IMR-90 (cell line): ENCODE measurements around the gene CUL4A. TPM values are rescaled to one million over a fixed set of nuclear protein-coding genes. Genes with fewer than 3 reads are reported as not detected.
A peak's percentile ranks its signal among the peaks of the same experiment; 100 is the strongest.

ENCODE experiments used
- ATAC-seq: fragments of 200-7000 bp; cut with Tn5 transposase; 2 replicates; pipeline ENCODE4 v1.9.1; 2020; ENCODE audit warnings: low read depth, mild to moderate bottlenecking, moderate library complexity
- BruUV-seq: library from RNA; stranded (reverse); fragments of 400-500 nt; replicated peaks from 2 replicates; lab custom pipeline; 2021; lab: Mats Ljungman, UMichigan
- CTCF ChIA-PET: fragments of 300-600 bp; formaldehyde crosslinking; extraction: SDS; loops from one replicate; lab custom pipeline; 2021; ENCODE audit warnings: antibody characterized with exemption; lab: Yijun Ruan, JAX
- POLR2A ChIA-PET: fragments of 300-600 bp; sonication (Branson Sonifier 250); formaldehyde crosslinking; loops from one replicate; lab custom pipeline; 2022; ENCODE audit warnings: antibody characterized with exemption; ENCODE audit not compliant: unreplicated experiment; lab: Charles Lee
- DNase-seq: peaks from one replicate; pipeline ENCODE4 v3.0.0; 2013
- H2AFZ ChIP-seq: replicated peaks from 2 replicates; pipeline ENCODE3; 2013; ENCODE audit warnings: low read length, mild to moderate bottlenecking; ENCODE audit not compliant: poor library complexity
- H2AK5ac ChIP-seq: 2 replicates; pipeline ENCODE4 v1.6.1; 2013; ENCODE audit warnings: low read depth, low read length, inconsistent platforms
- H2AK9ac ChIP-seq: replicated peaks from 2 replicates; pipeline ENCODE3; 2013; ENCODE audit warnings: mild to moderate bottlenecking, low read depth, low read length, moderate library complexity; ENCODE audit not compliant: poor library complexity
- H2BK120ac ChIP-seq: 2 replicates; pipeline ENCODE4 v1.6.1; 2013; ENCODE audit warnings: low read depth, low read length, inconsistent platforms
- H2BK15ac ChIP-seq: 3 replicates; pipeline ENCODE4 v1.6.1; 2013; ENCODE audit warnings: low read depth, low read length, inconsistent platforms
- H2BK20ac ChIP-seq: 2 replicates; pipeline ENCODE4 v1.6.1; 2013; ENCODE audit warnings: low read depth, mild to moderate bottlenecking, inconsistent platforms, low read length, moderate library complexity
- H2BK5ac ChIP-seq: 2 replicates; pipeline ENCODE4 v1.6.1; 2013; ENCODE audit warnings: mild to moderate bottlenecking, low read depth, low read length, inconsistent platforms; ENCODE audit not compliant: poor library complexity, severe bottlenecking
- H3K14ac ChIP-seq: replicated peaks from 2 replicates; pipeline ENCODE4 v1.6.1; 2013; ENCODE audit warnings: low read depth, low read length, inconsistent platforms
- H3K18ac ChIP-seq: 2 replicates; pipeline ENCODE4 v1.6.1; 2013; ENCODE audit warnings: low read depth, low read length, control low read depth
- H3K23ac ChIP-seq: 2 replicates; pipeline ENCODE4 v1.6.1; 2013; ENCODE audit warnings: low read depth, low read length, inconsistent platforms
- H3K27ac ChIP-seq: 2 replicates; pipeline ENCODE4 v1.5.1; 2013; ENCODE audit warnings: mild to moderate bottlenecking, control low read depth, low read length; ENCODE audit not compliant: insufficient read depth
- H3K27me3 ChIP-seq: 2 replicates; pipeline ENCODE4 v1.6.1; 2013; ENCODE audit warnings: low read length; ENCODE audit not compliant: control insufficient read depth, insufficient read depth
- H3K36me3 ChIP-seq: 2 replicates; pipeline ENCODE4 v1.6.1; 2013; ENCODE audit warnings: low read length, mixed read lengths; ENCODE audit not compliant: control insufficient read depth, insufficient read depth
- H3K4ac ChIP-seq: 2 replicates; pipeline ENCODE4 v1.6.1; 2013; ENCODE audit warnings: low read depth, low read length, inconsistent platforms
- H3K4me1 ChIP-seq: 2 replicates; pipeline ENCODE4 v1.6.1; 2013; ENCODE audit warnings: low read length, mixed read lengths; ENCODE audit not compliant: control insufficient read depth, insufficient read depth
- H3K4me2 ChIP-seq: 2 replicates; pipeline ENCODE4 v1.6.1; 2013; ENCODE audit warnings: low read depth, mild to moderate bottlenecking, control low read depth, low read length, moderate library complexity
- H3K4me3 ChIP-seq: 2 replicates; pipeline ENCODE4 v1.5.1; 2013; ENCODE audit warnings: low read depth, mild to moderate bottlenecking, control low read depth, low read length, moderate library complexity; ENCODE audit not compliant: insufficient read depth
- H3K56ac ChIP-seq: 2 replicates; pipeline ENCODE4 v1.6.1; 2013; ENCODE audit warnings: low read length, inconsistent platforms; ENCODE audit not compliant: insufficient read depth; ENCODE audit errors: extremely low read depth
- H3K79me1 ChIP-seq, 2 experiments: 2 replicates each; pipeline ENCODE4 v1.6.1; 2013; ENCODE audit warnings: low read length in 2 of 2, inconsistent platforms in 1 of 2, low read depth in 1 of 2
- H3K9ac ChIP-seq: 2 replicates; pipeline ENCODE4 v1.6.1; 2013; ENCODE audit warnings: low read depth, low read length, control low read depth
- H3K9me1 ChIP-seq: 2 replicates; pipeline ENCODE4 v1.6.1; 2013; ENCODE audit warnings: low read length, inconsistent platforms; ENCODE audit not compliant: insufficient read depth
- H3K9me3 ChIP-seq: 2 replicates; pipeline ENCODE4 v1.6.1; 2013; ENCODE audit warnings: low read length; ENCODE audit not compliant: control insufficient read depth, insufficient read depth
- H4K20me1 ChIP-seq: 2 replicates; pipeline ENCODE4 v1.6.1; 2013; ENCODE audit warnings: low read length, inconsistent platforms; ENCODE audit not compliant: insufficient read depth
- H4K5ac ChIP-seq: 2 replicates; pipeline ENCODE4 v1.6.1; 2013; ENCODE audit warnings: mild to moderate bottlenecking, low read depth, low read length, control low read depth
- H4K8ac ChIP-seq, 2 experiments: 2 replicates each; pipeline ENCODE4 v1.6.1; 2013; ENCODE audit warnings: low read depth in 2 of 2, low read length in 2 of 2, control low read depth in 1 of 2, inconsistent platforms in 1 of 2
- H4K91ac ChIP-seq: 2 replicates; pipeline ENCODE4 v1.6.1; 2013; ENCODE audit warnings: low read depth, low read length, inconsistent platforms; ENCODE audit not compliant: insufficient read depth
- CEBPB ChIP-seq: IDR thresholded peaks from 2 replicates; pipeline ENCODE4 v1.6.1; 2012; ENCODE audit warnings: low read depth, low read length, improper control_type of control experiment
- CHD1 ChIP-seq: IDR thresholded peaks from 2 replicates; pipeline ENCODE4 v1.6.1; 2012; ENCODE audit warnings: low read depth, low read length, improper control_type of control experiment
- FOS ChIP-seq: fragments of 150-350 bp; IDR thresholded peaks from 2 replicates; pipeline ENCODE4 v1.6.1; 2016; ENCODE audit warnings: low read depth, low read length
- MAFK ChIP-seq: IDR thresholded peaks from 2 replicates; pipeline ENCODE4 v1.6.1; 2012; ENCODE audit warnings: low read depth, low read length, improper control_type of control experiment
- MXI1 ChIP-seq: IDR thresholded peaks from 2 replicates; pipeline ENCODE4 v1.6.1; 2012; ENCODE audit warnings: low read depth, mild to moderate bottlenecking, low read length, moderate library complexity, borderline replicate concordance
- NFE2L2 ChIP-seq: fragments of 150-350 bp; IDR thresholded peaks from 2 replicates; pipeline ENCODE4 v1.6.1; 2016; ENCODE audit warnings: low read depth, mild to moderate bottlenecking, low read length
- RAD21 ChIP-seq: IDR thresholded peaks from 2 replicates; pipeline ENCODE4 v1.6.1; 2012; ENCODE audit warnings: low read length, improper control_type of control experiment
- RCOR1 ChIP-seq: IDR thresholded peaks from 2 replicates; pipeline ENCODE4 v1.6.1; 2012; ENCODE audit warnings: mild to moderate bottlenecking, low read length, improper control_type of control experiment; ENCODE audit not compliant: insufficient replicate concordance
- RFX5 ChIP-seq: IDR thresholded peaks from 2 replicates; pipeline ENCODE4 v1.8.0; 2012; ENCODE audit warnings: low read depth, mild to moderate bottlenecking, low read length, moderate library complexity
- SMC3 ChIP-seq: fragments of 150-350 bp; IDR thresholded peaks from 2 replicates; pipeline ENCODE4 v1.6.1; 2016; ENCODE audit warnings: low read depth, mild to moderate bottlenecking, antibody characterized with exemption, low read length, moderate library complexity
- WGBS, 2 experiments: methylation state at CpG; one replicate each; pipeline versions ENCODE4 v1.1.5 to v1.1.7; 2013; ENCODE audit warnings: missing lambda C conversion rate in 2 of 2; ENCODE audit not compliant: insufficient read length in 1 of 2; ENCODE audit errors: extremely low coverage in 2 of 2; 5-methylcytosine and 5-hydroxymethylcytosine counted together
- dilution Hi-C: fragments of 300-500 bp; cut with HindIII; formaldehyde crosslinking; loops from one replicate; pipeline ENCODE4 v1.14.3; 2018; ENCODE audit warnings: low sequenced_read_pairs; ENCODE audit not compliant: unreplicated experiment
- in situ Hi-C: fragments of 300-500 bp; cut with MboI; formaldehyde crosslinking; loops from 3 replicates; pipeline ENCODE4 v1.14.3; 2019; ENCODE audit warnings: low sequenced_read_pairs, inconsistent platforms, mixed read lengths
- intact Hi-C: fragments of 100-400 bp; cut with micrococcal nuclease; formaldehyde crosslinking; loops from 2 replicates; pipeline ENCODE4 v1.10.0; 2022
- polyA plus RNA-seq, 3 experiments: library from polyadenylated mRNA; depleted of rRNA; stranded (reverse); fragments of >200 nt; gene quantifications; 2 replicates each; pipeline ENCODE4 v1.2.3, GENCODE V29; 2012; ENCODE audit warnings: low replicate concordance in 1 of 3
- total RNA-seq: library from RNA; depleted of rRNA; stranded (reverse); fragments of >200 nt; gene quantifications from 2 replicates; pipeline ENCODE4 v1.2.3, GENCODE V29; 2012
- TF ChIP-seq, protein P1 (sequence below): fragments of 150-350 bp; IDR thresholded peaks from 2 replicates; pipeline ENCODE4 v1.6.1; 2017; ENCODE audit warnings: mild to moderate bottlenecking, antibody characterized with exemption, low read length, low read depth
- TF ChIP-seq, protein P2 (sequence below): conservative IDR thresholded peaks from 2 replicates; pipeline ENCODE4 v1.5.1; 2012; ENCODE audit warnings: mild to moderate bottlenecking, low read depth, low read length, improper control_type of control experiment
- TF ChIP-seq, protein P3 (sequence below): fragments of 150-350 bp; IDR thresholded peaks from 2 replicates; pipeline ENCODE4 v1.6.1; 2016; ENCODE audit warnings: low read depth, mild to moderate bottlenecking, low read length, moderate library complexity, borderline replicate concordance

The CUL4A gene
- total and polyA plus RNA-seq, 2 of the 4 experiments (the other 2 are of a cell fraction) = 86.0 to 146 TPM

DNA sequence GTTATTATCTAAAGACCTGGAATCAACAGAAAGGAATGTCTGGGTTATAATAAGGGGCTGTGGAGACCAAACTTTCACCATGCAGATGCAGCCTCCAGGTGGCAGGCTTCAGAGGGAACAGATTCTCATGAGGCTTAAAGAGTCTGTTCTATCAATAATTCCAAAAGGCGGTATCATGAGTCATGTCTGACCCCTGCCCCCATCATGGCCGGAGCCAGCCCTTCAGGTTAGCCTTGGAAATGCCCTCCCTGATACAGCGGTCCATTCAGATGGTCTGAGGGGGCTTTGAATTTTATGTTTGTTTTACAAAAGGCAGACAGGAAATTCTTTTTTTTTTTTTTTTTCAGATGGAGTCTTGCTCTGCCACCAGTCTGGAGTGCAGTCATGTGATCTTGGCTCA is 66.0 kb downstream of the CUL4A start:
- WGBS, 2 experiments = no CpG with 5 or more reads among the region's 3 CpGs
- H2AFZ ChIP-seq = peak overlapping the region; percentile 27
- H3K79me1 ChIP-seq = no peaks in the 10 kb centered on the region
- no peak overlapping the region for H4K8ac ChIP-seq
- no peak overlapping the region for H4K5ac ChIP-seq
- no peak overlapping the region for H3K56ac ChIP-seq
- no peaks in the 10 kb centered on the region for H3K27me3 ChIP-seq
- intact Hi-C loops (loop anchor here (1.0 to 2.0 kb wide), 4 partner anchors 17 to 287 kb away; no protein-coding TSS in a partner anchor), in situ Hi-C loops (no loop called here), dilution Hi-C loops (no loop called here)
- H3K36me3 ChIP-seq = no peaks in the 10 kb centered on the region
- no peak overlapping the region for H2BK20ac ChIP-seq
- H3K18ac ChIP-seq = no peak overlapping the region
- H2BK5ac ChIP-seq = no peak overlapping the region
- no peak overlapping the region for H2BK120ac ChIP-seq
- no peaks in the 10 kb centered on the region for H4K20me1 ChIP-seq
- H3K4me2 ChIP-seq = no peak overlapping the region
- ATAC-seq = peak; percentile 82
- ChIA-PET POLR2A (interaction anchor here (0.6 kb wide), 1 partner anchor 176 kb away, joined by 4 read pairs; no protein-coding TSS in a partner anchor), CTCF (interaction anchor here (0.6 kb wide), 1 partner anchor 16 kb away, joined by 5 read pairs; no protein-coding TSS in a partner anchor)
- no TSS peak for BruUV-seq
- no peak overlapping the region for H3K27ac ChIP-seq
- H3K9me1 ChIP-seq = no peaks in the 10 kb centered on the region
- no peak overlapping the region for H3K9ac ChIP-seq
- peaks cover 3% of the 10 kb centered on the region for H3K4me1 ChIP-seq
- H3K14ac ChIP-seq = no peak overlapping the region
- no peak overlapping the region for H2AK5ac ChIP-seq
- no peak overlapping the region for H2BK15ac ChIP-seq
- no peak overlapping the region for H4K91ac ChIP-seq
- TF ChIP-seq CHD1 (no peak), MXI1 (no peak), FOS (0 out of 2 replicates have a peak, but pooled peaks have one; percentile 38), CEBPB (no peak), NFE2L2 (no peak), RFX5 (no peak), SMC3 (peak; percentile 79), RAD21 (peak; percentile 64), MAFK (no peak), RCOR1 (no peak)
- TF ChIP-seq, protein P1, sequence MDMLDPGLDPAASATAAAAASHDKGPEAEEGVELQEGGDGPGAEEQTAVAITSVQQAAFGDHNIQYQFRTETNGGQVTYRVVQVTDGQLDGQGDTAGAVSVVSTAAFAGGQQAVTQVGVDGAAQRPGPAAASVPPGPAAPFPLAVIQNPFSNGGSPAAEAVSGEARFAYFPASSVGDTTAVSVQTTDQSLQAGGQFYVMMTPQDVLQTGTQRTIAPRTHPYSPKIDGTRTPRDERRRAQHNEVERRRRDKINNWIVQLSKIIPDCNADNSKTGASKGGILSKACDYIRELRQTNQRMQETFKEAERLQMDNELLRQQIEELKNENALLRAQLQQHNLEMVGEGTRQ = no peak
- TF ChIP-seq, protein P2, sequence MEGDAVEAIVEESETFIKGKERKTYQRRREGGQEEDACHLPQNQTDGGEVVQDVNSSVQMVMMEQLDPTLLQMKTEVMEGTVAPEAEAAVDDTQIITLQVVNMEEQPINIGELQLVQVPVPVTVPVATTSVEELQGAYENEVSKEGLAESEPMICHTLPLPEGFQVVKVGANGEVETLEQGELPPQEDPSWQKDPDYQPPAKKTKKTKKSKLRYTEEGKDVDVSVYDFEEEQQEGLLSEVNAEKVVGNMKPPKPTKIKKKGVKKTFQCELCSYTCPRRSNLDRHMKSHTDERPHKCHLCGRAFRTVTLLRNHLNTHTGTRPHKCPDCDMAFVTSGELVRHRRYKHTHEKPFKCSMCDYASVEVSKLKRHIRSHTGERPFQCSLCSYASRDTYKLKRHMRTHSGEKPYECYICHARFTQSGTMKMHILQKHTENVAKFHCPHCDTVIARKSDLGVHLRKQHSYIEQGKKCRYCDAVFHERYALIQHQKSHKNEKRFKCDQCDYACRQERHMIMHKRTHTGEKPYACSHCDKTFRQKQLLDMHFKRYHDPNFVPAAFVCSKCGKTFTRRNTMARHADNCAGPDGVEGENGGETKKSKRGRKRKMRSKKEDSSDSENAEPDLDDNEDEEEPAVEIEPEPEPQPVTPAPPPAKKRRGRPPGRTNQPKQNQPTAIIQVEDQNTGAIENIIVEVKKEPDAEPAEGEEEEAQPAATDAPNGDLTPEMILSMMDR = peak; percentile 64
- TF ChIP-seq, protein P3, sequence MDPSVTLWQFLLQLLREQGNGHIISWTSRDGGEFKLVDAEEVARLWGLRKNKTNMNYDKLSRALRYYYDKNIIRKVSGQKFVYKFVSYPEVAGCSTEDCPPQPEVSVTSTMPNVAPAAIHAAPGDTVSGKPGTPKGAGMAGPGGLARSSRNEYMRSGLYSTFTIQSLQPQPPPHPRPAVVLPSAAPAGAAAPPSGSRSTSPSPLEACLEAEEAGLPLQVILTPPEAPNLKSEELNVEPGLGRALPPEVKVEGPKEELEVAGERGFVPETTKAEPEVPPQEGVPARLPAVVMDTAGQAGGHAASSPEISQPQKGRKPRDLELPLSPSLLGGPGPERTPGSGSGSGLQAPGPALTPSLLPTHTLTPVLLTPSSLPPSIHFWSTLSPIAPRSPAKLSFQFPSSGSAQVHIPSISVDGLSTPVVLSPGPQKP = no peak
- DNase-seq = peak; percentile 75
- H3K4me3 ChIP-seq = no peak overlapping the region
- H3K4ac ChIP-seq = no peak overlapping the region
- H2AK9ac ChIP-seq = no peak overlapping the region
- no peak overlapping the region for H3K23ac ChIP-seq
- no peaks in the 10 kb centered on the region for H3K9me3 ChIP-seq
